B cell (primary cell): ENCODE results near the gene ABCG1. TPM values are rescaled to one million over a fixed set of nuclear protein-coding genes. Genes with fewer than 3 reads are reported as not detected.

ENCODE experiments used
- ATAC-seq: fragments of 200-7000 bp; cut with Tn5 transposase; one replicate; pipeline ENCODE4 v1.10.0; 2021; ENCODE audit warnings: low read depth, mild to moderate bottlenecking, moderate number of reproducible peaks, moderate library complexity
- CTCF ChIA-PET: fragments of 350-600 bp; sonication (Branson Sonifier 250); formaldehyde crosslinking; loops from one replicate; lab custom pipeline; 2021; ENCODE audit warnings: antibody characterized with exemption, inconsistent platforms; lab: Charles Lee
- POLR2A ChIA-PET: fragments of 350-600 bp; sonication (Branson Sonifier 250); formaldehyde crosslinking; loops from one replicate; lab custom pipeline; 2021; ENCODE audit warnings: antibody characterized with exemption; lab: Charles Lee
- DNase-seq: peaks from one replicate; pipeline ENCODE4 v3.0.0; 2013
- H2AFZ ChIP-seq: 2 replicates; pipeline ENCODE4 v1.6.1; 2012; ENCODE audit warnings: mild to moderate bottlenecking, low read depth, low read length; ENCODE audit not compliant: insufficient read depth, poor library complexity, severe bottlenecking
- H3K27ac ChIP-seq, 2 donors: 1 replicate in 1 of 2; 2 replicates in 1 of 2; pipeline ENCODE4 v1.5.1; 2012 to 2013; ENCODE audit warnings: low read length in 2 of 2, mild to moderate bottlenecking in 2 of 2, moderate library complexity in 1 of 2
- H3K27me3 ChIP-seq, 4 experiments: fragments of 200-600 bp in 1 of 4; sonication (generic) in 1 of 4; replicated peaks in 1 of 4; 1 replicate in 2 of 4; 2 replicates in 2 of 4; pipeline versions ENCODE4 v1.6.1 to v1.7.0; 2013 to 2016; ENCODE audit warnings: low read length in 3 of 4, mild to moderate bottlenecking in 2 of 4, mixed read lengths in 1 of 4, moderate library complexity in 1 of 4; ENCODE audit not compliant: insufficient read depth in 4 of 4, control insufficient read depth in 3 of 4; ENCODE audit errors: control extremely low read depth in 1 of 4
- H3K36me3 ChIP-seq, 2 experiments: replicated peaks in 1 of 2; 1 replicate in 1 of 2; 2 replicates in 1 of 2; pipeline versions ENCODE4 v1.6.1 to v1.7.1; 2013; ENCODE audit warnings: low read length in 1 of 2; ENCODE audit not compliant: insufficient read depth in 2 of 2, control insufficient read depth in 1 of 2; ENCODE audit errors: control extremely low read depth in 1 of 2, extremely low read depth in 1 of 2
- H3K4me1 ChIP-seq, 2 donors: fragments of 200-600 bp in 1 of 2; sonication (generic) in 1 of 2; 1 replicate in 1 of 2; 2 replicates in 1 of 2; pipeline versions ENCODE4 v1.5.1 to v1.6.1; 2013 to 2017; ENCODE audit warnings: low read length in 2 of 2; ENCODE audit not compliant: control insufficient read depth in 2 of 2, insufficient read depth in 2 of 2
- H3K4me2 ChIP-seq: replicated peaks from 2 replicates; pipeline ENCODE3; 2012; ENCODE audit warnings: mild to moderate bottlenecking, low read depth, low read length; ENCODE audit not compliant: poor library complexity, severe bottlenecking
- H3K4me3 ChIP-seq, 5 experiments: fragments of 200-600 bp in 1 of 5; sonication (generic) in 1 of 5; 1 replicate in 3 of 5; 2 replicates in 2 of 5; pipeline versions ENCODE4 v1.5.1 to v1.7.0; 2011 to 2016; ENCODE audit warnings: low read length in 4 of 5, mild to moderate bottlenecking in 4 of 5, low read depth in 2 of 5, control low read depth in 1 of 5, moderate library complexity in 1 of 5; ENCODE audit not compliant: insufficient read depth in 1 of 5; ENCODE audit errors: control extremely low read depth in 1 of 5, extremely low read depth in 1 of 5
- H3K79me2 ChIP-seq: fragments of 200-600 bp; sonication (generic); one replicate; pipeline ENCODE4 v1.6.0; 2016; ENCODE audit warnings: low read length; ENCODE audit not compliant: control insufficient read depth, insufficient read depth
- H3K9ac ChIP-seq: fragments of 200-600 bp; sonication (generic); 2 replicates; pipeline ENCODE4 v1.6.1; 2017; ENCODE audit warnings: mild to moderate bottlenecking, low read length, moderate library complexity
- H3K9me3 ChIP-seq, 3 donors: one replicate each; pipeline versions ENCODE4 v1.6.1 to v1.7.1; 2013; ENCODE audit warnings: low read length in 2 of 3; ENCODE audit not compliant: control insufficient read depth in 2 of 3, insufficient read depth in 1 of 3; ENCODE audit errors: control extremely low read depth in 1 of 3
- H4K20me1 ChIP-seq: 2 replicates; pipeline ENCODE4 v1.6.0; 2012; ENCODE audit warnings: mild to moderate bottlenecking, low read length; ENCODE audit not compliant: insufficient read depth, control insufficient read depth, poor library complexity, severe bottlenecking
- H3K27ac Mint-ChIP-seq: one replicate; pipeline ENCODE4 v1.8.0; 2021; ENCODE audit warnings: mixed read lengths
- H3K27me3 Mint-ChIP-seq: one replicate; pipeline ENCODE4 v1.8.0; 2021; ENCODE audit warnings: mixed read lengths
- H3K4me1 Mint-ChIP-seq: one replicate; pipeline ENCODE4 v1.8.0; 2021; ENCODE audit warnings: mixed read lengths
- H3K4me3 Mint-ChIP-seq: one replicate; pipeline ENCODE4 v1.8.0; 2021; ENCODE audit warnings: mixed read lengths
- H3K9me3 Mint-ChIP-seq: one replicate; pipeline ENCODE4 v1.8.0; 2022; ENCODE audit warnings: mixed read lengths; ENCODE audit not compliant: insufficient read depth
- EZH2 ChIP-seq: IDR thresholded peaks from 2 replicates; pipeline ENCODE4 v1.6.1; 2012; ENCODE audit warnings: borderline replicate concordance, low read depth, mild to moderate bottlenecking, moderate library complexity, low read length; ENCODE audit not compliant: insufficient read depth, poor library complexity, severe bottlenecking
- WGBS: methylation state at CpG from one replicate; pipeline ENCODE4 v1.1.5; 2013; ENCODE audit warnings: missing lambda C conversion rate; ENCODE audit not compliant: insufficient coverage; 5-methylcytosine and 5-hydroxymethylcytosine counted together
- intact Hi-C: fragments of 100-400 bp; cut with micrococcal nuclease; formaldehyde crosslinking; loops from one replicate; pipeline ENCODE4 v1.10.0; 2022
- polyA plus RNA-seq: library from polyadenylated mRNA; depleted of rRNA; stranded (reverse); fragments of >200 nt; gene quantifications from 2 replicates; pipeline ENCODE4 v1.2.3, GENCODE V29; 2012
- total RNA-seq, 2 donors: library from RNA; stranded (reverse); fragments of 120-200 nt in 1 of 2; gene quantifications; 1 replicate in 1 of 2; 2 replicates in 1 of 2; pipeline versions ENCODE4 v1.2.3 to v1.2.4, GENCODE V29; 2013 to 2022
- TF ChIP-seq, protein P1 (sequence below): fragments of 200-600 bp; IDR thresholded peaks from one replicate; pipeline ENCODE4 v1.8.0; 2022; ENCODE audit warnings: antibody characterized with exemption, mild to moderate bottlenecking

ABCG1 gene
- total and polyA plus RNA-seq, 2 donors (not counting 1 experiment from before 2014, with no cell fraction given): 8.7 to 27.5 TPM

DNA sequence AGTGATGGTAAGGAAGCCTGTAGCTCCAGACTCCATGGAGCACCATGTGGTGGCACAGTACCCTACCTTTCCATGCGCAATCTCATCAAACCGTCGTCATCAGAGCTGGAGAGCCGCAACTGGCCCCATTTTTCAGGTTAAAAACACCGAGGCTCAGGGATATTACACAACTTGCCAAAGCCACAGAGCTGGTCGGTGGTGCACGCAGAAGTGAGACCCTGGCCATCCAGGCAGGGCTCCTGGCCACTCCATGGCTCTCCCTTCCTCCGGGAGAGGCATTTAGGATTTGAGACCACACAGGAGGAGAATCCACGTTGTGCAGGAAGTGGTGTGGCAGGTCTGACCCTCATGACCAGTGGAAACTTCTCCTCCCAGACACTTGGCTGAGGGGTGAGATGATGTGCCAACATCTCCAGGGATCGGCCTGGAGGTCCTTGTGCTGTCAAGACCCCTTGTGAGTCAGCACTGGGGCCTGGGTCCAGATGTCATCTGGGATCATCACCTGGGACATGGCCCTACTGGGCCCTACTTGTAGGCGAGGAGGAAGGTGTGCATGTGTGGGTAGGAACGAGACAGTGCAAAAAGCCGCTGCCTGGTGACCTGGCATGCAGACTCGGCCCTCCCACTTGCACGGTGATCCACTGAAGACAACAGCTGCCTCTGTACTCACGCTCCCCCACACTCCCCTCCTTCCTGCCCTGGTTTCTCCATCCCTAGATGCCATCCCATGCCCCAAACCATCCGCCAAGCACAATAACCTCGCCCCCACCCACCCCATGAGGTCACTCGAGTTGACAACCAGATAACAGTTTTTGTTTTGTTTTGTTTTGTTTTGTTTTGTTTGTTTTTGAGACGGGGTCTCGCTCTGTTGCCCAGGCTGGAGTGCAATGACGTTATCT lies 85.9 kb downstream of the ABCG1 start:
- H3K4me1 Mint-ChIP-seq: peaks cover 8% of the 10 kb centered on the region

More for the DNA sequence above, 85.9 kb downstream of the ABCG1 start:
- H3K36me3 ChIP-seq: no peaks in the 10 kb centered on the region
- no peak overlapping the region for H3K9ac ChIP-seq
- no peak overlapping the region for H3K4me2 ChIP-seq
- ChIA-PET CTCF (no interaction called here), POLR2A (no interaction called here)
- no peaks in the 10 kb centered on the region for H3K79me2 ChIP-seq
- H3K27ac ChIP-seq: no peak overlapping the region
- H3K9me3 ChIP-seq: peaks cover 0 to 3% (median 0%) of the 10 kb centered on the region in 3 donors
- no peak overlapping the region for H3K4me3 Mint-ChIP-seq
- TF ChIP-seq, protein P1, sequence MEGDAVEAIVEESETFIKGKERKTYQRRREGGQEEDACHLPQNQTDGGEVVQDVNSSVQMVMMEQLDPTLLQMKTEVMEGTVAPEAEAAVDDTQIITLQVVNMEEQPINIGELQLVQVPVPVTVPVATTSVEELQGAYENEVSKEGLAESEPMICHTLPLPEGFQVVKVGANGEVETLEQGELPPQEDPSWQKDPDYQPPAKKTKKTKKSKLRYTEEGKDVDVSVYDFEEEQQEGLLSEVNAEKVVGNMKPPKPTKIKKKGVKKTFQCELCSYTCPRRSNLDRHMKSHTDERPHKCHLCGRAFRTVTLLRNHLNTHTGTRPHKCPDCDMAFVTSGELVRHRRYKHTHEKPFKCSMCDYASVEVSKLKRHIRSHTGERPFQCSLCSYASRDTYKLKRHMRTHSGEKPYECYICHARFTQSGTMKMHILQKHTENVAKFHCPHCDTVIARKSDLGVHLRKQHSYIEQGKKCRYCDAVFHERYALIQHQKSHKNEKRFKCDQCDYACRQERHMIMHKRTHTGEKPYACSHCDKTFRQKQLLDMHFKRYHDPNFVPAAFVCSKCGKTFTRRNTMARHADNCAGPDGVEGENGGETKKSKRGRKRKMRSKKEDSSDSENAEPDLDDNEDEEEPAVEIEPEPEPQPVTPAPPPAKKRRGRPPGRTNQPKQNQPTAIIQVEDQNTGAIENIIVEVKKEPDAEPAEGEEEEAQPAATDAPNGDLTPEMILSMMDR: no peak
- TF ChIP-seq EZH2: no peak
- no peak overlapping the region for H3K4me3 ChIP-seq
- 90% methylated on average over 17 of the region's 22 CpGs for WGBS
- no peaks in the 10 kb centered on the region for H4K20me1 ChIP-seq
- H3K27me3 Mint-ChIP-seq: peaks cover 26% of the 10 kb centered on the region
- intact Hi-C loops: no loop called here
- H3K27me3 ChIP-seq: peaks cover 0 to 37% (median 13%) of the 10 kb centered on the region in 4 experiments
- H3K9me3 Mint-ChIP-seq: no peaks in the 10 kb centered on the region
- H3K27ac Mint-ChIP-seq: no peak overlapping the region
- peaks cover 5 to 12% of the 10 kb centered on the region in 2 donors for H3K4me1 ChIP-seq
- no peak overlapping the region for H2AFZ ChIP-seq
- ATAC-seq (no peak), DNase-seq (no peak)
